HG02642 (cell line): ENCODE results near the gene RPL7L1.
"Not testable (repeated sequence)": the region's sequence is repeated elsewhere in the genome, so short reads cannot be mapped to it uniquely, and the experiment has no call there.

Experiments
- ATAC-seq: cut with Tn5 transposase; IDR thresholded peaks from one replicate; pipeline ENCODE4 v1.9.1; 2021; ENCODE audit warnings: mild to moderate bottlenecking; ENCODE audit not compliant: unreplicated experiment, poor library complexity

Gene RPL7L1

DNA sequence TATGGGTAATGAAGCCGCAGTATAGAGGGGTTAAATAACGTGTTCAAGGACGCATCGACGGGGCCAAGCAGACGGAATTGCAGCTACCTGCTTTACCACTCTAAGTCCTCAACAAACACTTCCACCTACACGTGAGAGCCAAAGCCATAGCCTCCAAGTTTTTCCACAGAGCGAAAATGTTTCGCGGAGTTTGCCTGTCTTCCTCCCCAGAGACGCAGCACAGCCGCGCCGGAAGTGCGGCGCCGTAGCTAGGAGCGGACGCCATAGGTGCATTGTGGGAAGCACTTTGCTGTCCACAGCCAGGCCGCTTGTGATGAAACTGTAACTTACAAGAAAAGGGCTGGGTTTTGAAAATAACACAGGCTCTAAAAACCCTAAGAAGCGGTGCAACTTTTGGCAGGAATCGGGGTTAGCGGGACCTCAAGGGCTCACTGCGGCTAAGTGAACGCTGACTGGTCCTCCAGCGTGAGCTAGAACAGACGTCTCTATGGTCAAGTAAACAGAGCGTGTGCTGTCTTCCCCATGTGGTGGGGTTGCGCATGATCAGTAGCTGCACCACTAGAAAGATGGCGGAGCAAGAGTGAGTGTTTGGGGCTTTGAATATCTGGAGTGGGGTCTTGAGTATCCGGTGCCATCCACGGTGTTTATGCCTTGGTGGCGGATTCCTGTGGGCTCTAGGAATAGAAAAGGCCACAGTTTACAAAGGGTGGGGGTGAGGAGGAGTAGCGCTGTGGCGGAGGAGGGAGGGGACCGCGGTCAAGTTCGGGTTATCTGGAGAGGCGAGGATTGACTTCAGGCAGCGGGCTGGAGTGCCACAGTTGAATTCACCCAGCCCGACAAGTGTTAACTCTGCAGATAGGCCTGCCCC is at the start of gene RPL7L1:
RPL7L1 (plus strand) TSS at position 245 of the 868 bp plus-strand sequence; CDS start at position 540, 295 bp downstream.
- peak; percentile 89 for ATAC-seq

DNA sequence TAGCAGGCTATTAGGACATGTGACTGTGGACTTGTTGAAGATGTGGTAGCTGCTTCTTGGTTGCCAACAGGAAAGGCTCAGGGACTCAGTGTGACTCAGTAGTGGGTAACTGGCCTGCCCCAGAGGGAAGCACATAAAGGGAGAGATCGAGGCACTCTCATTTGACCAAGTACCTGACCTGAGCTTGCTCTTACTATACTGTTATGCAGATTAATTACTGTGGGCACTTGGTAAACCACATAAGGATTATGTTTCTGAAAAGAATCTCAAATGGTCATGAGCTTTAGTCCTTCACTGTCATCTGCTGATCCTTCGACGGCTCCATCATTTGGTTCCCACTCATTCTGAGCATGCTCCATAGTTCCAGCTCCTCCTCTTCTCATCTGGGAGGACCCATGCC is 48.2 kb upstream of the RPL7L1 start:
- ATAC-seq, result no peak

DNA sequence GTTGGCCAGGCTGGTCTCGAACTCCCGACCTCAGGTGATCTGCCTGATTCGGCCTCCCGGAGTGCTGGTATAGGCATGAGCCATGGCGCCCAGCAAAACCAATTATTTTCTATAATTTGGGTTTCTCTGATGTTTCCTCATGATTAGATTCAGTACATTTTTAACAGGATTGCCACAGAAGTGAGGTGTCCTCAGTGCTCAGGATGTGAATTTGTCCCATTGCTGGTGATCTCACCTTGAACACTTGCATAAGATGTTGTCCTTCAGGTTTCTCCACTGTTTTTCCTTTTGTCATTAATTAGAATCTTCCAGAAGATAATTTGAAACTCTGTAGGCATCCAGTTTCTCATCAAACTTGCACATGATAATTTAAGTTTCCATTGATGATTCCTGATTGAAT is 45.4 kb upstream of the RPL7L1 start:
- no peak for ATAC-seq

DNA sequence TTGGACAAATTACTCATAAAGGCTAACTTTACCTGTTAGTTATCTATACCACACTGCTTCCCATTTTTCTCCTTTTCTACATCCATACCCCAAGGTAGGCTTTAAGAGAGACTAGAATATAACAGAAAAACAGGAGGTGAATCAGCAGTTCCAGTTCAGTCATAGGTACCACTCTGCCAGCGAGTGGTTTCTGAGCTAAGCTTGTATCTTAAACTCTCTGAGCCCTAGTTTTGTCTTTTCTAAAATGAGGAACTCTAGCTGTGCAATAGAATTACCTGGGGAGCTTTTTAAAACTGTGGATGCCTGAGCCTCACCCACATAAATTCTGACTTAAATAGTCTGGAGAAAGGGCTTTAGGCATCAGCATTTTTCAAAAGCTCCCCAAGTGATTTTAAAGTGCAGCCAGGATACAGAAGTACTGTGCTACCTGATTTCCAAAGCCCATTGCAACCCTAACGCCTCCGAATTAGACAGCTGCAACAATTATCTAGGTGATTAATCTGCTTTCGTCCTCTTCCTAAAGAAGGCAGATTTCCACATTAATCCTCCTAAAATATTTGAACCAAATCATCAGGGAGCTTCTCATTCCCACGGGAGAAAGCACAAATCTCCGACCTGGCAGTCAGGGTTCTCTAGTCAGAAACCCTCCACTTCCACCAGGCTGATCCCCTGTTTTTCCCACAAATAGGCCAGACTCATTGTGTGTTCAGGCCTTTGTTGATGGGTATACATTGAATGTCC is 37.4 kb upstream of the RPL7L1 start:
- no peak for ATAC-seq

DNA sequence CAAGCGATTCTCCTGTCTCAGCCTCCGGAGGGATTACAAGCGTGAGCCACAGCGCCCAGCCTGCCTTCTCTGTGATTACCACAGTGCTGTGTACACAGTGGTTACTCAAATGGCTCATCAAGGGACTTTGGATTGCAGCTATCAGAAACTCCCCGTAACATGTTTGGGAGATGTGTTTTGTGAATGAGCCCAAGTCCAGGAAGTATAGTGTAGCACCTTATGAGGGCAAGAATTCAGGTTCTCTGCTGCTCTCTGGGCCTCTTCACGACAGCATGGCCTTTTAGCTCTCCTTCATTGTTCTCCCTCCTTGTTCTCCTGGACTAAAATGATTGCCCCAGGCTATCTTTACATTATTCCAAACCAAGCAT is 34.1 kb upstream of the RPL7L1 start:
- no peak for ATAC-seq

DNA sequence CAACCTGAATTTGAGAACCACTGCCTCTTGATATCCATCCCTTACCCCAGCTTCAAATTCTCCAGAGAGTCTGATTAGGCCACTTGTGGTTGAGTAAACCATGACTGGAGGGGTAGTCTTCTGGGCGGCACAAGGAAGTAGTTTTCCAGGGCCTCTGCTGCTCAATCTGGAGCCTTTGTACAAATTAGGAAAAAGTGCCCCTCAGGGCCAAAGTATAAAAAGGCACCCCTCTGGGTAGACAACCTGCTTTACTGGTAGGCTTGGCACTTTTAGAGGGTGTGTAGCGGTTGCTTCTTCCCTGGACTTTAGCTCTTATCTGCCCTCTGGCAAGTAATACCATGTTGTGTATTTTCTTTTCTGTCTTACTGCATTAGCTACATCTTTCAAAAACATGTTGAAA is 32.9 kb upstream of the RPL7L1 start:
- ATAC-seq, result no peak

DNA sequence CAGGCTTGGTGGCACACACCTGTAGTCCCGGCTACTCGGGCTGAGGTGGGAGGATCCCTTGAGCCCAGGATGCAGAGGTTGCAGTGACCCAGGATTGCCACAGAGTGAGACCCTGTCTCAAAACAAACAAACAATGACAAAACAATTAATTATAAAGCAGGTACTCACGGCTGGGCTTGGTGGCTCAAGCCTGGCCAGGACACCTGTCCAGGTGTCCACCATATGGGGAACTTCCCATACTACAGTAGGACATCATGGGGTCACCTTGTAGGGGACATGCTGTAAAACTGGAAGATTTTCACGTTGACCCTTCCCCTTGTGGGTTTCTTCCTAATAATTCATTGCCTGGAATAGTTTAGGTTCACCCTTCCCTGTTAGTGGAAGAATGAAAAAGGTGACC is 30.7 kb upstream of the RPL7L1 start:
- ATAC-seq, result no peak

DNA sequence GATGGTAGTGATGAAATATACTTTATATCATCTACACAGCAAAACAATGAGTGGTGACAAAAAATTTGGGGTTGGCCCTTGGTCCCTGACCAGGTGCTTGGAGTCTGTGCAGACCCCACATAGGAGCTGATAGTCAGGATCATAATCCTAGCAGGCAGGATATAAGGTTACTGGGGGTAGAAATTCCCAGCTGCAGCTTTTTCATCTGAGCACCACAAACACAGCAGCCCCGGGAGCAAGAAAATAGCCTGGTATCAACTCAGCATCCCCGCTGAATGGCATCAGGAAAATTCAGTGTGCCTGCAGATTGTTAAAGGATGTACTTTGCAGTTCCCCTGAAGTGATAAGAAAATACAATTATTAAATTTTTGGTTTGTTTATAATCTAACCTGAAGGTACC is 27.8 kb upstream of the RPL7L1 start:
- no peak for ATAC-seq

DNA sequence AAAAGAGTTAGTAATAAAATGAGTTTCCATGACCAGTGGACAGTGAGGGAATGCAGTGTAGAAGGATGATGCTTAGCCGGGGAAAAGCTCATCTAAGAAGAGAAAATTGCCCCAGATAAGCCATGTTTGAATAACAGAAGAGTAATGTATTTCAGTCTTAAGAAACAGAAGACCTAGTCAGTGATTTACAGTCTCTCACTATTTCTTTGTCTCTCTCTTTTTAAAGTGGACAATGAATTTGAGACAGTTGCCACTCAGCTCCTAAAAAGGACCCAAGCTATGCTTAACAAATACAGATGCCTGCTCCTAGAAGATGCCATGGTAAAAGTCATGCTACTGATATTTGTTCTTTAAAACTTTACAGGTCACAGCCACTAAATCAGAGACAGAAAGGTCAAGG is 19.4 kb upstream of the RPL7L1 start:
- no peak for ATAC-seq

DNA sequence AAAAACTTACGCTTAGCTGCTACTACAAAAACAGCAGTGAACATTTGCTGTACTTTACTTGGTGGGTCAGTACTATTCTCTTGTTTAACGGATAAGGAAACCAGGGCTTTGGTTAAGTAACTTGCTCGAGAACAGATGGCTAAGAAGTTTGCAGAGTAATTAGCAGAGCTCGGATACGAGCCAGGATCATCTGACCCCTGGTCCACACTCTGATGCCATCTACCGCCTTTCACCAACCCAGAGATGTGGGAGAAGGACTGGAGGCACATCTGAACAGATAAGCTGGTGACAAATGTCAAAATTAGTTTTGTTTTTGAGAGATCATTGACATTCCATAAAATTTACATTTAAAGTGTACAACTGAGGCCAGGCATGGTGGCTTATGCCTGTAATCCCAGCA is 18.9 kb upstream of the RPL7L1 start:
- no peak for ATAC-seq

DNA sequence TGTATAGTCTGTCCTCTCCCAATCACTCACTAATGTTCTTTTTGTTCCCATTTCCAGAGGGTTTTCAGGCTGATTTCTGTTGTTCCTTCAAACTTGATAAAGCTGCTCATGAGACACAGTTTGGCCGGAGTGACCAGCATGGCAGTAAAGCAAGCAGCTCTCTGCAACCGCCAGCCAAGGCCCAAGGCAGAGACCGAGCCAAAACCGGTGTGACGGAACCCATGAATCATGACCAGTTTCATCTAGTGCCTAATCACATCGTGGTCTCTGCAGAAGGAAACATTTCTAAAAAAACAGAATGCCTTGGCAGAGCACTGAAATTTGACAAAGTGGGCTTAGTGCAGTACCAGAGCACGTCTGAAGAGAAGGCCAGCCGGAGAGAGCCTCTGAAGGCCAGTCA is 14.8 kb upstream of the RPL7L1 start:
- ATAC-seq, result no peak

DNA sequence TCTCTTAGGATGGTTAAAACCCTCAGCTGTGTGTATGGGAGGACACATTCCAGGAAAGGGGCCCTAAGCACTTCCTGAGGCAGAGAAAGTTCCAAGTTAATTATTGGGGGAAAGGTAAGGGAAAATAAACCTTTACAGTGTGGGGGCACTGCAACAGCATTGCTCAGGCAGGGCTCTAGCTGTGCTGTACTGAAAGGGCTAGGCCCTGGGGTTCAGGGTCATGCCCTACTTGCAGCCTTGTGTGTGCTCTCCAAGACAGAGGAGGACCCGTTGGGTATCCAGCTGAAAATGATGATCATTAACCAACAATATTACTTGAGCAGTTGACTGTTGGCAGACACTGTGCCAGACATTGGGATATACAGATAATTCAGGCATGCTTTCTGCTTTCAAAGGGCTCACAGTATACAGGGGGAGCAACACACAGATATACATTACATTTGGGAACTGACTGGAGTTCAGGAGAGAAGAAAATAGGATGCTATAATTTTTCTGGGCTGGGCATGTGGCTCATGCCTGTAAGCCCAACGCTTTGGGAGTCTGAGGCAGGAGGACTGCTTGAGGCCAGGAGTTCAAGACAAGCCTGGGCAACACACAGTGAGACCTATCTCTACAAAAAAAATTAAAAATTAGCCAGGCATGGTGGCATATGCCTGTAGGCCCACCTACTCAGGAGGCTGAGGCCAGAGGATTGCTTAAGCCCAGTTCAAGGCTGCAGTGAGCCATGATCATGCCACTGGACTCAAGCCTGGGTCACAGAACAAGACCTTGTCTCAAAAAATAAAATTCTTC is 9.1 kb upstream of the RPL7L1 start:
- no peak for ATAC-seq

DNA sequence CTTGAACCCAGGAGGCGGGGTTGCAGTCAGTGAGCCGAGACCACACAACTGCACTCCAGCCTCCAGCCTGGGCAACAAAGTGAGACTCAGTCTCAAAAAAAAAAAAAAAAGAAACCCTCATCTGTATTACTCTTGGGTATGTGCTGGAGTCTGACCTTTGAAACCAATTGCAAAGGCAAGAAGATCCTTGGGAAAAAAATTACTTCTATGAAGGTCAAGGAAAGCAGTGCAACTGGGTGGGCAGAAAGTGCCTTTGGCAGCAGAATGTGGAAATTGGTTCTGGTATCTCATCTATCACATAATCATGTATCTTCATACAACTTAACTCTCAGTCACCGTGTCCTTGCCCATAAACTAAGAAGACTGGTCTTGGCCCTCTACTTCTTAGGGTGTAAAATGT is 7.7 kb upstream of the RPL7L1 start:
- ATAC-seq, result no peak

DNA sequence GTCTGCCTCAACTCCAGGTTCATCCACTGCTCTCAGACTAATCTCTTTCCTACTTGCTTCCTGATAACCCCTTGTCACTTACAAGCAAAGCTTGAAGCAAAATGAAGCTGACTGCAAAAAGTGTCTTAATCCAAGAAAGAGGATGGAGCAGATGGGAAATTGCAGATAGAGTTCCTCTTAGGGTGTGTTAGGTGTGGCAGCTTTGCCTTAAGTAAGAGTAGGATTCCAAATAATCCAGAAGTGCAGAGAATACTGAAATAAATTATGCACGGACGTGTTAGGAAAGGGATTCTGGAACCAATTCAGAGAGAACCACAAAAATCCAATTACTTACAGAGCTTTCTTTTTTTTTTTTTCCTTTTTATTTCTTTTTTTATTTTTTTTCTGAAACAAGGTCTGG is 6.1 kb upstream of the RPL7L1 start:
- ATAC-seq, result no peak

DNA sequence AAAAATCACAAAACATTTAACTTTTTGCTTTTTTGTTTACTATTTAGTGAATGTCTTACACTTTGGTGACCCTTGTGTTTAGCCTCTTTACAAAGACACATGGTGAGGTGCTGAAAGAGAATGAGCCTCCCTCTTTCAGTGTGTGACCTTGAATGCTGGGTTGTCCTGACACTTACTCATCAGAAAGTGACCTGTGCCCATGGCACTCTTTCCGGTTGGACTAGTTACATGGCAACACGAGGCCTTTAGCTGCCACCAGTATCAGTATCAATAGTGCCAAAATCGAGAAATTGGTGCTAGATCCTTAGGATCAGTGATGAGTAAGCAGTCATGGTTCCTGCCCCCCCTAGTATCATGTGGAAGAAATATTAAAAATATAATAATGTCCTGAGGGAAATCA is 1.7 kb upstream of the RPL7L1 start:
- no peak for ATAC-seq

DNA sequence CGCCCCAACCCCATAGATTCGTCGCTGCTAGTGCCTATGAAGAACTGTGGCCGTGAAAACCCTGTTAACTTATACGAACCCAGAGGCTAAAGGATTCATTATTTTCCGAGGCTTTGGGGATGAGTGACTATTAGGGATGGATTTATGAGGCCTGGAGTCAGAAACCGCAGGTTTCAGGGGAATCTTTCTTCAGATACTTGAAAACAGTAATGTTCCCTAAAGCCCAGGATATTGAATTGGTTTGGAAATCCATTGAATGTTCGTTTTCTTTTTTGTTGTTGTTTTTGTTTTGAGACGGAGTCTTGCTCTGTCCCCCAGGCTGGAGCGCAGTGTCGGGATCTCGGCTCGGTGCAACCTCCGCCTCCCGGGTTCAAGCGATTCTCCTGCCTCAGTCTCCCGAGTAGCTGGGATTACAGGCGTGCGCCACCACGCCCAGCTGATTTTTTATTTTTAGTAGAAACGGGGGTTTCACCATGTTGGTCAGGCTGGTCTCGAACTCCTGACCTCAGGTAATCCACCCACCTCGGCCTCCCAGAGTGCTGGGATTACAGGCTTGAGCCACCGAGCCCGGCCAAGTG is 913 bp downstream of the RPL7L1 start:
- ATAC-seq, result not testable (repeated sequence)

DNA sequence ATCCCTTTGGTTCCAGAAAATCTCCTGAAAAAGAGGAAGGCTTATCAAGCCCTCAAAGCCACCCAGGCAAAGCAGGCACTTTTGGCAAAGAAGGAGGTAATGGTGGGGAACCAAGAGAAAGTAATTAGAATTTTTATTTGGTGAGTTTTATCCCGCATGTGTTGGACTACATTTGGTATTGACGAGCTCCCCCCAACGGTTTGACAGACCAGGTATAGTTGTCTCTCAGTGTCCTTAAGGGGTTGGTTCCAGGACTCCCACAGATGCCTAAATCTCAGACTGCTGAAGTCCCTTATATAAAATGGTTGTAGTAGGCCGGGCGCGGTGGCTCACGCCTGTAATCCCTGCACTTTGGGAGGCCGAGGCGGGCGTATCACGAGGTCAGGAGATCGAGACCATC is 1.5 kb downstream of the RPL7L1 start:
- ATAC-seq, result not testable (repeated sequence)

DNA sequence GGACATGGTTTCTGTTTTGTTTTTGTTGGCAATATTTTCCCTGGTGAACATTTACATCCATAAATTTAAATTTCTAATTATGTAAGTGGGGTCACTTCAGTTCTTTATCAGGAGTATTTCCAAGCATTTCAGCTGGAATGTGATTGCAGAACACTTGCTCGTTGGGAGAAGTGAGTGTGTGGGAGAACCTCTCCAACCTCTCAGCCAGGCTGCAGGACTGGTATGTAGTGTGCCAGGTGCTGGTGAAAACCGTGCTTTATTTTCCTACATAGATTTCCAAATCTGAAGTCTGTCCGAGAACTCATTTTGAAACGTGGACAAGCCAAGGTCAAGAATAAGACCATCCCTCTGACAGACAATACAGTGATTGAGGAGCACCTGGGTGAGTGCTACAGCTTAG is 6.3 kb downstream of the RPL7L1 start:
- ATAC-seq, result no peak

DNA sequence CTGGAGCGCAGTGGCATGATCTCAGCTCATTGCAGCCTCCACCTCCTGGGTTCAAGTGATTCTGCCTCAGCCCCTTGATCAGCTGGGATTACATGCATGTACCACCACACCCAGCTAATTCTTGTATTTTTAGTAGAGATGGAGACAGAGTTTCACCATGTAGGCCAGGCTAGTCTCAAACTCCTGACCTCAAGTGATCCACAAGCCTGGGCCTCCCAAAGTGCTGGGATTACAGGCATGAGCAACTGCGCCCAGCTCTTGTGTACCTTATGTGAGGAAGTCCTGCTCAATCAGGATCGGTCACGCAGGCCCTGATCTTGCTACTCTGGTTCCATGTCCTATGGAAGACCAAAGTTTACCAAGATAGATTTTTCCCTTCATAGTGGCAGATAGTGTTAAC is 8.8 kb downstream of the RPL7L1 start:
- not testable (repeated sequence) for ATAC-seq

DNA sequence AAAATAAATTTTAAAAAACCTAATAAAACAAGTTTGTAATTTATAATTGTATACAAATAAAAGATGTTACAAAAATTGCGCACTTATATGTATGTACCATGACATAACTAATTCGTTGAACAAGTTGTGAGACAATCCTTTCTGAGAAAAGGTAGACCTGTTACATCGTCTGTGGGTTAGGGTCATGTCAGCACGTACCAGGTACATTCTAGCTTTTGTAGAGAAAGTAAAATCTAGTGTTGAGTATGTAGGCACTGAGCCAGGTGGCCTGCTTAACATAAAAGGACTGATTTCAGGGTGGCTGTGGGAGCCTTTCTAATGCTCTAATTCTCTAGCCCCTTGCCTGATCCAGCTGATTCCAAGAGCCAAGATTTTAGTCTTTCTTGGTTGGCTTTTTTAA is 10.4 kb downstream of the RPL7L1 start:
- ATAC-seq, result no peak
